ENCODE results near the gene BAIAP2. TPM values are rescaled to one million over a fixed set of nuclear protein-coding genes. Genes with fewer than 3 reads are reported as not detected.

Gene BAIAP2
- total and polyA plus RNA-seq, 2 of the 13 experiments (the other 11 are each of a cell fraction or from before 2014, with no cell fraction given), result 22.5 to 24.0 TPM

- TF ChIP-seq E2F5 (CRISPR knock-in tag; conservative IDR thresholded peaks at IDR 0.05) (no peak), DNMT1 (CRISPR knock-in tag; IDR thresholded peaks at IDR 0.05) (no peak), LCORL (IDR thresholded peaks at IDR 0.05) (no peak), LCORL (CRISPR knock-in tag; IDR thresholded peaks at IDR 0.05) (no peak), SMARCE1 (IDR thresholded peaks at IDR 0.05; ENCODE audit: borderline replicate concordance) (no peak), ZKSCAN5 (CRISPR knock-in tag; IDR thresholded peaks at IDR 0.05) (no peak), ZNF296 (CRISPR knock-in tag; conservative IDR thresholded peaks at IDR 0.05) (no peak), PRMT3 (CRISPR knock-in tag; IDR thresholded peaks at IDR 0.05; ENCODE audit: borderline replicate concordance, low read depth) (no peak)
These were observed 73.3 kb downstream of the BAIAP2 start (continued) for GRCh38 chr17:81108220-81108619.

- no peaks in the 10 kb centered on the region for H3K9me3 ChIP-seq (ENCODE audit: low read length)
- no peak overlapping the region for H3K4me3 ChIP-seq (replicated peaks in 1 of 3; ENCODE audit: insufficient read depth in 1 of 3, low read depth in 2 of 3, low read length in 3 of 3)
- DNase-seq (ENCODE audit: low spot score) (no peak), ATAC-seq (no peak), FAIRE-seq (no peak)
- ChIA-PET CTCF (ENCODE audit: low intra/inter-chr PET ratio, low total read pairs) (no interaction called here), POLR2A (no interaction called here)
- peaks cover 2% of the 10 kb centered on the region; the same call in 1 of the 2 replicates for H4K20me1 ChIP-seq (ENCODE audit: insufficient read depth, low read length)
- H3K4me1 ChIP-seq (ENCODE audit: insufficient read depth, low read length), result peaks cover 7% of the 10 kb centered on the region; the same call in 1 of the 2 replicates
- no peak overlapping the region for H2AFZ ChIP-seq (ENCODE audit: low read length)
- 97% methylated on average over 22 of the region's 22 CpGs for WGBS (ENCODE audit: low lambda C conversion rate)
- H3K27me3 ChIP-seq (ENCODE audit: control insufficient read depth in 1 of 2, insufficient read depth in 2 of 2, low read length in 2 of 2), result no peaks in the 10 kb centered on the region
- H3K79me2 ChIP-seq (ENCODE audit: insufficient read depth, low read length), result no peaks in the 10 kb centered on the region
- no peak overlapping the region for H3K4me2 ChIP-seq (ENCODE audit: low read depth, low read length)
- intact Hi-C loops (cut with micrococcal nuclease; ENCODE audit: unreplicated experiment) (no loop called here), in situ Hi-C loops (cut with HindIII; ENCODE audit: extremely low pct_ligation_motif_present, low pct_unique_long_range_greater_than_20kb) (no loop called here)
- H3K27ac ChIP-seq (ENCODE audit: extremely low read length, insufficient read depth, low read length), result no peak overlapping the region
- TF ChIP-seq CHCHD3 (CRISPR knock-in tag; IDR thresholded peaks at IDR 0.05) (no peak), TRIM24 (CRISPR knock-in tag; IDR thresholded peaks at IDR 0.05) (no peak), AFF4 (CRISPR knock-in tag; IDR thresholded peaks at IDR 0.05) (no peak), ZNF576 (CRISPR knock-in tag; IDR thresholded peaks at IDR 0.05) (no peak), ATF7-NPFF (CRISPR knock-in tag; IDR thresholded peaks at IDR 0.05; ENCODE audit: low read depth) (no peak), MAF1 (CRISPR knock-in tag; IDR thresholded peaks at IDR 0.05; ENCODE audit: borderline replicate concordance) (no peak)
- no peak overlapping the region for H3K9ac ChIP-seq (ENCODE audit: insufficient read depth, low read depth, low read length)
- no TSS peak for BruUV-seq (replicated peaks)
- peaks cover 4 to 10% of the 10 kb centered on the region in 2 experiments; a peak in 3 of 5 replicates for H3K36me3 ChIP-seq (replicated peaks in 1 of 2; ENCODE audit: control insufficient read depth in 1 of 2, insufficient read depth in 2 of 2, low read length in 2 of 2)
These were observed 75.0 kb downstream of the BAIAP2 start for GRCh38 chr17:81109957-81110356.
